Activated T-helper 17 cell treated with anti-CD3 and anti-CD28 coated beads, Interleukin-2, amount 50 U/mL, for 72 hours (primary cell): Measurements from ENCODE around the gene ACYP2. TPM values are rescaled to one million over a fixed set of nuclear protein-coding genes. Genes with fewer than 3 reads are reported as not detected.
"Not testable (repeated sequence)": the region's sequence is repeated elsewhere in the genome, so short reads cannot be mapped to it uniquely, and the experiment has no call there.

Source experiments
- ATAC-seq: fragments of 150-1000 bp; cut with Tn5 transposase; replicated peaks from 2 replicates; pipeline ENCODE4 v1.10.0; 2021; ENCODE audit warnings: mild to moderate bottlenecking, moderate library complexity
- H3K27ac Mint-ChIP-seq: one replicate; pipeline ENCODE4 v1.8.0; 2022; ENCODE audit warnings: mixed read lengths
- H3K27me3 Mint-ChIP-seq: one replicate; pipeline ENCODE4 v1.8.0; 2022; ENCODE audit warnings: mixed read lengths
- H3K36me3 Mint-ChIP-seq: one replicate; pipeline ENCODE4 v1.8.0; 2022; ENCODE audit warnings: low read depth, mild to moderate bottlenecking, mixed read lengths
- H3K4me1 Mint-ChIP-seq: one replicate; pipeline ENCODE4 v1.8.0; 2022; ENCODE audit warnings: mixed read lengths
- H3K4me3 Mint-ChIP-seq: one replicate; pipeline ENCODE4 v1.8.0; 2022; ENCODE audit warnings: mild to moderate bottlenecking, mixed read lengths
- H3K9me3 Mint-ChIP-seq: one replicate; pipeline ENCODE4 v1.8.0; 2022; ENCODE audit warnings: mixed read lengths
- total RNA-seq, 2 donors: library from RNA; stranded (reverse); gene quantifications; one replicate each; pipeline ENCODE4 v1.2.3, GENCODE V29; 2022

The ACYP2 gene
- total RNA-seq = 1 to 10 TPM; 7.2 to 9.7 TPM

DNA sequence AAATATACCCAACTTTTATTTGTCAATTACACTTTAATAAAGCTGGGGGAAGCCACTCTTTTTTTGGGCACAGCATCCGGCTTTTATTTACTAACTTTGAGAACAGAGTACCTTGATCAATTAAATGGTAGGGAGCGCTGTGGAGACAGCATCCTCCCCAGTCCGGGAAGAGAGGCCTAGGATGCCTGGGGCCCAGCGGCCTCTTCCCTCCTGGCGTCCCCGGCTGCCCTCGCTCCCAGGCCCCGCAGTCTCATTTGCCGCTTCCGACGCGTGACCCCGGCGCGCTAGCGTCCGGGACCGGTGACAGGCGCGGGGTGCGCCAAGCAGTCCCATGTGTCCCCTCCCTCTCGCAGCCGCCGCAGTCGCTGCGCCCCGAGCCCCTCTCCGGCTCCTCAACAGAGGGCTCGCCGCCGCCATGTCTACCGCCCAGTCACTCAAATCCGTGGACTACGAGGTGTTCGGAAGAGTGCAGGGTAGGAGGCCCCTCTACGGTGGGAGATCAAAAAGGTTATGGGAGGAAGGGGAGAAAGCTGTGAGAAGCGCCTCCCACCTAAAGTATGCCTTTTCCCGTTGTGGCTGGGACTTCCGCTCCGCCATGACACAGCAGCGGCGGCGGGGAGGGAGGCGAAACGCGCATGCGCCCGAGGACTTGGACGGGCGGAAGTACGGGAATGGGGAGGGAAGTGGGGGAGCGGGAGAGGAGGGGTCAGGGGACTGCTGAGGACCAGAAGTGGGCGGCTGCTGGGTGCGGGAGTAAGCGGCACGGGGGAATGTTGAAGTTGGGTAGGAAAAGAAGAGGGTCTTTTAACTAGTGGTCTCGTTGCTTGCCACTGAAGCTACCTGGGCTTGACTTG is at the start of gene ACYP2:
TSS of gene ACYP2 (plus strand) at position 332 of the 854 bp plus-strand sequence.
- Mint-ChIP-seq H3K4me3 (peak within 1 kb of the TSS; percentile 89), H3K27ac (peak within 1 kb of the TSS; percentile 97), H3K27me3 (no peaks in the 10 kb centered on the region), H3K36me3 (peaks cover 11% of the 10 kb centered on the region), H3K9me3 (peaks cover 5% of the 10 kb centered on the region), H3K4me1 (peaks cover 16% of the 10 kb centered on the region)
- peak; percentile 93 for ATAC-seq

DNA sequence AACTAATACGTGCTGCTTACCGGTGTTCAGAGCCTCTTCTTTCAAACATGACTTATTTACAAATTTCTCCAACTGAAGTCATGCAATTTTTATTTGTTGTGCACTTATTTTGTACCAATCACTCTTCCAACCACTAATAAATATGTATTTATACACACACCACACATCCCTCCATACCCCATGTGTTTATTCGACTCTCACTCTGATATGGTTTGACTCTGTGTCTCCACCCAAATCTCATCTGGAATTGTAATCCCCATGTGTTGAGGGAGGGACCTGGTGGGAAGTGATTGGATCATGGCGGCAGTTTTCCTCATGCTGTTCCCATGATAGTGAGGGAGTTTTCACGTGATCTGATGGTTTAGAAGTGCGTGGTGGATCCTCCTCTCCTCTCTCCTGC is 49.5 kb upstream of the ACYP2 start:
- no peak overlapping the region for H3K27ac Mint-ChIP-seq
- H3K4me3 Mint-ChIP-seq = no peak overlapping the region
- no peak for ATAC-seq
- H3K36me3 Mint-ChIP-seq = no peaks in the 10 kb centered on the region
- H3K9me3 Mint-ChIP-seq = no peaks in the 10 kb centered on the region
- H3K27me3 Mint-ChIP-seq = no peaks in the 10 kb centered on the region
- no peaks in the 10 kb centered on the region for H3K4me1 Mint-ChIP-seq

DNA sequence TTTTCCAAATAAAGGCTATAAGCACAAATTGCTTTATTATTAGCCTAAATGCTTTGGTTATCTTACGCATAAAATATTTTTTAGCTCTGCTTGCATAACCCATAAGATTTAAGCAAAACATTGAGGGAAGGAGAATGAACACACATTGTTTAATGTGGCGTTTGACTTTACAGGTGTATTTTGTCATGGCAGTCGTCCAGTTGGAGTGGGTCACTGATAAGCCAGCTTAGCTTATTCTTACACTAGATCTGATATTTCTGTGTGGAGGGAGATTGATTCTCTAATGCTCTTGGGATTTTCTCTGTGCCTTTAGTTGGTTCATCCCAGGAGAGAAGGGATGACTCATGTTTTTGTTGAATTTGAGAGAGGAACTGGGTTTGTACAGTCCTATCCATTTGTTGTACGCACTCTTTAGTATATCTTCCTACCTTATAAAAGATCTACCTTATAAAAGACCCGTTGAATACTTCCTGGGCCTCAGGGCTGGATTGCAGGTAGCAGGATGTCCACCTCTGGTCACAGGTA is 47.5 kb upstream of the ACYP2 start:
- no peaks in the 10 kb centered on the region for H3K9me3 Mint-ChIP-seq
- no peaks in the 10 kb centered on the region for H3K27me3 Mint-ChIP-seq
- H3K4me1 Mint-ChIP-seq = no peaks in the 10 kb centered on the region
- H3K27ac Mint-ChIP-seq = no peak overlapping the region
- H3K4me3 Mint-ChIP-seq = no peak overlapping the region
- no peaks in the 10 kb centered on the region for H3K36me3 Mint-ChIP-seq
- no peak for ATAC-seq

DNA sequence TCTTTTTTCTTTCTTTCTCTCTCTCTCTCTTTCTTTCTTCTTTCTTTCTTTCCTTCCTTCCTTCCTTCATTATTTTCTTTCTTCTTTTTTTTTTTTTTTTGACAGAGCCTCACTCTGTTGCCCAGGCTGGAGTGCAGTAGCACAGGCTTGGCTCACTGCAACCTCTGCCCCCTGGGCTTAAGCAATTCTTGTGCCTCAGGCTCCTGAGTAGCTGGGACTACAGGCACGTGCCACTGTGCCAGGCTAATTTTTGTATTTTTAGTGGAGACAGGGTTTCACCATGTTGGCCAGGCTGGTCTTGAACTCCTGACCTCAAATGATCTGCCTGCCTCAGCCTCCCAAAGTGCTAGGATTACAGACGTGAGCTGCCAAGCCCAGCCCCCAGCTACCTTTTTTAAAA is 42.9 kb upstream of the ACYP2 start:
- not testable (repeated sequence) for H3K4me3 Mint-ChIP-seq, H3K9me3 Mint-ChIP-seq, H3K36me3 Mint-ChIP-seq, H3K27me3 Mint-ChIP-seq, H3K4me1 Mint-ChIP-seq, H3K27ac Mint-ChIP-seq, ATAC-seq

DNA sequence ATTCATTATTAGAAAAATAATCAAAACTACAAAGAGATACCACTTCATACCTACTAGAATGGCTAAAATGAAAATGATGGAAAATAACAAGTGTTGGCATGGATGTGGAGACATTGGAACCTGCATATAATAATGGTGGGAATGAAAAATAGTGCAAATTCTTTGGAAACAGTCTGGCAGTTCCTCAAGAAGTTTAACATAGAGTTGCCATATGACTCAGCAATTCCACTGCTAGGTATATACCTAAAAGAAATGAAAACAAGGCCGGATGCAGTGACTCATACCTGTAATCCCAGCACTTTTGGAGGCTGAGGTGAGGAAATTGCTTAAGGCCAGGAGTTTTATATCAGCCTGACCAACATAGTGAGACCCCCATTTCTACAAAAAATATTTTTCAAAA is 41.6 kb upstream of the ACYP2 start:
- Mint-ChIP-seq H3K27ac (peak overlapping the region; percentile 71), H3K4me3 (no peak overlapping the region), H3K27me3 (no peaks in the 10 kb centered on the region), H3K36me3 (no peaks in the 10 kb centered on the region), H3K9me3 (no peaks in the 10 kb centered on the region), H3K4me1 (peaks cover 5% of the 10 kb centered on the region)
- peak; percentile 92 for ATAC-seq

DNA sequence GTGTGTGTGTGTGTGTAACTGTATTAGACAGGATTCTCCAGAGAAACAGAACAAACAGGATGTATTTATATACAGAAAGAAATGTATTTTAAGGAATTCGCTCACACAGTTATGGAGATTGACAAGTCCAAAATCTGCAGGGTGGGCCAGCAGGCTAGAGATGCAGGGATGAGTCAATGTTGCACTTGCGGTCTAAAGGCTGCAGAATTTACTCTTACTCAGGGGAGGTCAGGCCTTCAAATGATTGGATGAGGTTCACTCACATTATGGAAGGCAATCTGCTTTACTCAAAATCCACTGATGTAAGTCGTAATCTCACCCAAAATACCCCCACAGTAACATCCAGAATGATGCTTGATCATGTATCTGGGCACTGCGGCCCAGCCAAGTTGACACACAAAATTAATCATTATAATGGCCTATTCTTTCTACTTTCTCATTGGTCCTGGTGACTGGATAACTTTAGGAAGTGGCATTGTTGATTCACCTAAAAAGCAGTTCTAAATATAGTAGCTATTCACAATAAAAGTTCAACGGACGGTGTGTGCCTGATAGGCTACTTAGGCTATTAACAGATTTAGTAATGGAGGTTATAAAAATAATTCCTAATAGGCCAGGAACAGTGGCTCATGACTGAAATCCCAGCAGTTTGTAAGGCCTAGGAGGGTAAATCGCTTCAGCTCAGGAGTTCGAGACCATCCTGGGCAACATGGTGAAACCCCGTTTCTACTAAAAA is 40.6 kb upstream of the ACYP2 start:
- H3K27me3 Mint-ChIP-seq = no peaks in the 10 kb centered on the region
- no peak overlapping the region for H3K4me3 Mint-ChIP-seq
- peaks cover 5% of the 10 kb centered on the region for H3K4me1 Mint-ChIP-seq
- ATAC-seq = no peak
- H3K36me3 Mint-ChIP-seq = no peaks in the 10 kb centered on the region
- H3K9me3 Mint-ChIP-seq = no peaks in the 10 kb centered on the region
- H3K27ac Mint-ChIP-seq = no peak overlapping the region

DNA sequence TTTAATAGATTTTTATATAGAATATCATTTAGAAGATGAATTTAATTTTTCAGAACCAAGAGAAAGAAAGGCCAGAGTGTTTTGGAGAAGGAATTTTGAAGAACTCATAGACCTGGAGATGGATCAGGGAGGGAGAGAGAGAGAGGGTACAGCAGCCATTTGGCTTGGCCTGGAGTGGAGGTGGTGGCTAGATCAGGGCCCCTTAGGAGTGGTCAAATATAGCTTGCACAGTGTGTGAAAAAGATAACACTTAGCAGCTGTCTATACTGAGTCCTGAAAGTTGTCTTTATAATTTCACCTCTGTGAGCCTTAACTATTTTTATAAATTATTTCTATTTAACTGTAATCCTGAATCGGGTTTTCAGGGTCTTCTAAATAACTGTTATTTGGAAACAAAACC is 38.8 kb upstream of the ACYP2 start:
- ATAC-seq = no peak
- Mint-ChIP-seq H3K9me3 (no peaks in the 10 kb centered on the region), H3K27ac (no peak overlapping the region), H3K27me3 (no peaks in the 10 kb centered on the region), H3K36me3 (no peaks in the 10 kb centered on the region), H3K4me3 (no peak overlapping the region), H3K4me1 (peaks cover 7% of the 10 kb centered on the region)

DNA sequence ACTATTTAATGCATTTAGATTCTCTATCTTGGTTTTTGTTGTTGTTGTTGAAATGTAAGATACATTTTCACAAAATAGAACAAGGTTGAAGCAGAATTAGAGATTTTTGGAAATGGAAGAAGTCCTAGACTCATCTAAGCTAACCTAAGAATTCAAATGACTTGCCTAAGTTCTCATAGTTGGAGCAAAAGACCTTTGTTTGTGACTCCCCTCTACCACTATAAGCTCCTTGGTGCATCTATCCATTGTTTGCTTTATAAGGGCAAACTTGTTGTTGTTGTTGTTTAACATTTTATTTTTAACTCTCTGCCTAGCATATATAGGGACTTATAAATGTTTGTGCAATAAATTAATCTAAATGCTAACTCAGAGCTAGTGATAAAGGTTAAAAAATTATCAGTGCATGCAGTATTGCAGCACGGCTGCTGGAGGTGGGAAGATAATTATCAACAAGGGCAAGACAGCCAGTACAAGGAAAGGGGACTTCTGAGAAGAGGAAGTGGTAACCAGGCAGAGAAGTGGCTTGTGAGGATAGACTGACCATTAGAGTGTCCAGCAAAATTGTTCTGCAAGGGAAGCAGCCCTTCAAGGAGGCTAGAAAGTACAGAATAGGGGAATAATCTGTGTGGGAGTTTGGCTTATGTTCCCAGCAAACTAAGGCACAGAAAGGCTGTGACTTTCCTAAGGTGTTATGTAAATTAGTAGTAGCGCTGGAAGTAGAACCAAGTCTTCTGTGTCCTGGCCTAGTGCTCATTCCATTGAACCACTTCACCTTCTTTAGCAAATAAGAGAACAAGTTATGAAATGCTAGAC is 38.1 kb upstream of the ACYP2 start:
- H3K27ac Mint-ChIP-seq = no peak overlapping the region
- no peak overlapping the region for H3K4me3 Mint-ChIP-seq
- H3K36me3 Mint-ChIP-seq = no peaks in the 10 kb centered on the region
- no peaks in the 10 kb centered on the region for H3K27me3 Mint-ChIP-seq
- peaks cover 9% of the 10 kb centered on the region for H3K4me1 Mint-ChIP-seq
- no peak for ATAC-seq
- H3K9me3 Mint-ChIP-seq = no peaks in the 10 kb centered on the region

DNA sequence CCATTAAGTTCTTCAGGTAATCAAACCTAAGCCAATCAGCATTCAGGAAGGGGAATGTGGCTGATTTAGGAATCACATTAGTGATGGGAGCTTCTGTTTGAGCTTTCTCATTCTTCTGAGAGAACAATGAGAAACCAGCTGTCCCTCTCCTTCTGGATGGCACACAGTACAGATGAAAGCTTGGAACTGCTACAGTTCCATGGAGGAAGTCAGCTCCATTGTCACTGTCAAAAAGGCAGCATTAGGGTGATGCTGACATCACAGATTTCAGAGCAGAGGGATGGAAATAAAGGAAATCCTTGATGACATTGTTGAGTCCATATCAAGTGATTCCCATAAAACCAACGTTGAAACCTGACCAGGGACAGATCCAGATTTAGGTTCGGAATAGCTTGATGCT is 36.1 kb upstream of the ACYP2 start:
- H3K9me3 Mint-ChIP-seq = no peaks in the 10 kb centered on the region

DNA sequence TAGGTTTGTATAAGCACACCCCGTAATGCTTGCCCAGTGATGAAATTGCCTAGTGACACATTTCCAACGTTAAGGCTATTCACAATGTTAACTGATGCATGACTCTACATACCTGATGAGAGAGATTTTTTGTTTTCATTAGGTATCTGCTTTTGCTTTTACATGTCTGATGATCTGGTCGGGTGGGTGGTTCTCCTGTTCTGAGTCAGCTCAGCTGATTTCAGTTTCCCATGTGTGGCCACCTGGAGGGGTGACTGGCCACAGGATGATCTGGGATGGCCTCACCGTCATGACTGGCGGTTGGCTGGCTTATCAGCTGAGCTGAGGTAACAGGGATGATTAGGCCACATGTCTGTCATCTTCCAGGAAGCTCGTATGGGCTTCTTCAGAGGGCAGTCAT is 33.8 kb upstream of the ACYP2 start:
- Mint-ChIP-seq H3K9me3 (no peaks in the 10 kb centered on the region), H3K4me1 (peaks cover 4% of the 10 kb centered on the region), H3K27me3 (no peaks in the 10 kb centered on the region), H3K4me3 (no peak overlapping the region), H3K27ac (peak overlapping the region; percentile 46), H3K36me3 (no peaks in the 10 kb centered on the region)
- ATAC-seq = peak; percentile 97

More for the DNA sequence above, 36.1 kb upstream of the ACYP2 start:
- Mint-ChIP-seq H3K27ac (no peak overlapping the region), H3K27me3 (no peaks in the 10 kb centered on the region), H3K36me3 (no peaks in the 10 kb centered on the region), H3K4me1 (peaks cover 4% of the 10 kb centered on the region), H3K4me3 (no peak overlapping the region)
- ATAC-seq = no peak

DNA sequence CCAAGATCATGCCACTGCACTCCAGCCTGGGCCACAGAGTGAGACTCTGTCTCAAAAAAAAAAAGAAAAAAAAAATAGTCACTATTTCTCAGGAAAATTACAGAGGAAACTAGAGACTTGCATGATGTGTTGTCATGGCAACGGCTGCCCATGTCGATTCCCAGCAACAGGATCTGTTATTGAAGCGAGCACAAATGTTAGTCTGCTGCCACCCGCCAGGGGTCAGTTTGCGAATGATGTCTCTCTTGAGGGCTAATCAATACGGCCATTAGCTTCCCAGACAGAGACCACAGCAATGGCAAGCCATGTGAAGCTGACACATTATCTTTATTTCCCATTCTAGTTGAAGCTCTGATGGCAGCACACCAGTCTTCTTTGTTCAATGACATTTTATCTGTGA is 32.4 kb upstream of the ACYP2 start:
- Mint-ChIP-seq H3K27me3 (no peaks in the 10 kb centered on the region), H3K9me3 (no peaks in the 10 kb centered on the region), H3K27ac (no peak overlapping the region)

DNA sequence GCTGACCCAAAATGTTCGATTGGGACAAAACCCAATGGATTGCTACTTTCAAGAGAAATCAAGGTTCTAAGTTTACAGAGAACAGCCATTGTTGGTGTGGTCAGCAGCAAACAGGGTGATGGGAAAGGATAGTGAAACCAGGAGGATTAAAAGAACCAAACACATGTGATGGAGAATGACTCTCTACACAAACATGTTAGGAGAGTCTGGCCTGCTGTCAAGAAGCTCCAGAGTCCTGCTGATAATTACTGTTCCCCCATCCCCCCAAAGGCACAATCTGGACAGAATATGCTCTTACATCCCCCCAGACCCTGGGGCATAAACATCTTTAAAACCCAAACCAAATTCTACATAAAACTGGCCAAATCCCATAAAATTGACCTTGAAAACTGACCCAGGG is 32.0 kb upstream of the ACYP2 start:
- Mint-ChIP-seq H3K27me3 (no peaks in the 10 kb centered on the region), H3K9me3 (no peaks in the 10 kb centered on the region), H3K4me1 (peaks cover 4% of the 10 kb centered on the region), H3K4me3 (no peak overlapping the region), H3K27ac (no peak overlapping the region), H3K36me3 (no peaks in the 10 kb centered on the region)
- ATAC-seq = no peak

More for the DNA sequence above, 32.4 kb upstream of the ACYP2 start:
- no peaks in the 10 kb centered on the region for H3K36me3 Mint-ChIP-seq
- ATAC-seq = no peak
- peaks cover 4% of the 10 kb centered on the region for H3K4me1 Mint-ChIP-seq
- H3K4me3 Mint-ChIP-seq = no peak overlapping the region

DNA sequence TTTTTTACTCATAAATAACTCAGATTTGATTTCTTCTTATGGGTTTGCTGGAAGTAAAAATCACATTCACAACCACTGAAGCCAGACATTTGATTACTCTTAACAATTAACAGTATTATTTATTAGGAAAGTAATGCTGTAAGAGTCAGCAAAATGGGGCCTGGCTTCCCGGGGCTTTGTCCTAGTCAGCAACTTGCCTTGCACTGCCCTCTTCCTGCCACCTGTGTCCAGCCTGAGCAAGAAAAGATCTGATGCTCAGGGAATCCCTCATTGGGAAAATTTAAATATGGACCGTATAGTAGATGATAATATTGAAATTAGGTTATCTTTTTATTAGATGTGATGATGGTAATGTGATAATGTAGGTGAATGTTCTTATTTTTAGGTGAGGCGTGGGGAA is 30.8 kb upstream of the ACYP2 start:
- no peak for ATAC-seq
- Mint-ChIP-seq H3K9me3 (no peaks in the 10 kb centered on the region), H3K36me3 (no peaks in the 10 kb centered on the region), H3K27me3 (no peaks in the 10 kb centered on the region), H3K27ac (no peak overlapping the region), H3K4me1 (peaks cover 4% of the 10 kb centered on the region), H3K4me3 (no peak overlapping the region)

DNA sequence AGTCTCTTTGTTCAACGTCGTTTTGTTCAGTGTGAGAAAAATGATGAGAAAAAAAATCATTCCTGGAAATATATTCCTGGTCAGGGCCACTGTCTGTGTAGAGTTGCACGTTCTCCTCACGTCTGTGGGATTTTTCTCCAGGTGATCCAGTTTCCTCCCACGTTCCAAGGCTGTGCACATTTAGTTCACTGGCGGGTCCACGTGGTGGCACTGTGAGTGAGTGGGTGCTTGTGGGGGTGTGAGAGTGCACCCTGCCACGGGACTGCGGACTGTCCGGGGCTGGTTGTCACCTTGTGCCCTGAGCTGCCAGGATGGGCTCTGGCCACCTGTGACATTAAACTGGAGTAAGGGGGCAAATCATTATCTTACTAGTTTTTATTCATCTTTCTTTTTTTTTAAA is 30.3 kb upstream of the ACYP2 start:
- Mint-ChIP-seq H3K27me3 (no peaks in the 10 kb centered on the region), H3K9me3 (no peaks in the 10 kb centered on the region), H3K4me1 (peaks cover 4% of the 10 kb centered on the region), H3K36me3 (no peaks in the 10 kb centered on the region), H3K27ac (peak overlapping the region; percentile 7), H3K4me3 (no peak overlapping the region)
- ATAC-seq = no peak
